GM12878 (cell line): ENCODE data around the gene VGLL4. TPM values are rescaled to one million over a fixed set of nuclear protein-coding genes. Genes with fewer than 3 reads are reported as not detected.

ENCODE experiments used
- ATAC-seq: fragments of 200-7000 bp; cut with Tn5 transposase; 3 replicates; pipeline ENCODE4 v1.9.1; 2020; ENCODE audit warnings: mild to moderate bottlenecking, moderate library complexity
- BruUV-seq: library from RNA; stranded (reverse); fragments of 400-500 nt; replicated peaks from 2 replicates; lab custom pipeline; 2021; lab: Mats Ljungman, UMichigan
- CTCF ChIA-PET: fragments of 300-600 bp; sonication (Branson Sonifier 250); formaldehyde crosslinking; extraction: SDS; loops from one replicate; lab custom pipeline; 2021; ENCODE audit warnings: inconsistent platforms; lab: Yijun Ruan, JAX
- POLR2A ChIA-PET: fragments of 350-600 bp; formaldehyde crosslinking; extraction: SDS; loops from one replicate; lab custom pipeline; 2021; ENCODE audit warnings: inconsistent platforms; lab: Charles Lee
- RAD21 ChIA-PET: fragments of 300-600 bp; sonication (Branson Sonifier 250); formaldehyde crosslinking; loops from one replicate; lab custom pipeline; 2023; ENCODE audit warnings: antibody characterized with exemption; ENCODE audit not compliant: unreplicated experiment; lab: Charles Lee
- SMC1A ChIA-PET: fragments of 300-600 bp; sonication (Branson Sonifier 250); formaldehyde crosslinking; loops from one replicate; lab custom pipeline; 2023; ENCODE audit not compliant: unreplicated experiment, uncharacterized antibody; lab: Charles Lee
- DNase-seq: peaks from one replicate; pipeline ENCODE4 v3.0.0-alpha.2; 2011; ENCODE audit warnings: low read depth, low spot score
- FAIRE-seq: peaks from 3 replicates; lab custom pipeline; 2011; peaks lifted over from hg19 to GRCh38; lab: Jason Lieb, UNC
- H2AFZ ChIP-seq: 2 replicates; pipeline ENCODE4 v1.6.0; 2011; ENCODE audit warnings: low read depth, low read length, control low read depth; ENCODE audit not compliant: control insufficient read depth
- H3K27ac ChIP-seq: 2 replicates; pipeline ENCODE4 v1.5.1; 2011; ENCODE audit warnings: control low read depth; ENCODE audit not compliant: control insufficient read depth, insufficient read depth
- H3K27me3 ChIP-seq, 2 experiments: replicated peaks in 1 of 2; 2 replicates each; pipeline versions ENCODE4 v1.6.0 to v1.6.1; 2011; ENCODE audit warnings: low read length in 1 of 2; ENCODE audit not compliant: control insufficient read depth in 2 of 2, insufficient read depth in 2 of 2
- H3K36me3 ChIP-seq, 2 experiments: 2 replicates each; pipeline ENCODE4 v1.5.1; 2011; ENCODE audit warnings: low read length in 1 of 2; ENCODE audit not compliant: control insufficient read depth in 2 of 2, insufficient read depth in 2 of 2
- H3K4me1 ChIP-seq: 2 replicates; pipeline ENCODE4 v1.6.1; 2011; ENCODE audit warnings: mild to moderate bottlenecking, low read length, moderate library complexity, mixed read lengths; ENCODE audit not compliant: control insufficient read depth, insufficient read depth
- H3K4me2 ChIP-seq: 2 replicates; pipeline ENCODE4 v1.6.0; 2011; ENCODE audit warnings: control low read depth; ENCODE audit not compliant: control insufficient read depth, insufficient read depth
- H3K4me3 ChIP-seq: fragments of 200-600 bp; sonication (generic); 2 replicates; pipeline ENCODE4 v1.5.1; 2016
- H3K79me2 ChIP-seq: 2 replicates; pipeline ENCODE4 v1.6.0; 2011; ENCODE audit warnings: low read length; ENCODE audit not compliant: control insufficient read depth, insufficient read depth
- H3K9ac ChIP-seq: 2 replicates; pipeline ENCODE4 v1.8.0; 2011; ENCODE audit warnings: low read length, control low read depth, mixed read lengths; ENCODE audit not compliant: control insufficient read depth, insufficient read depth
- H3K9me3 ChIP-seq: replicated peaks from 3 replicates; pipeline ENCODE4 v1.5.1; 2011; ENCODE audit warnings: mild to moderate bottlenecking, low read length; ENCODE audit not compliant: control insufficient read depth, insufficient read depth
- H4K20me1 ChIP-seq: 2 replicates; pipeline ENCODE4 v1.6.0; 2011; ENCODE audit not compliant: control insufficient read depth, insufficient read depth
- HCFC1 ChIP-seq: fragments of 150-350 bp; IDR thresholded peaks from 2 replicates; pipeline ENCODE4 v1.6.1; 2014; ENCODE audit warnings: low read length
- MTA2 ChIP-seq: fragments of 450-650 bp; IDR thresholded peaks from 2 replicates; pipeline ENCODE4 v1.6.1; 2016; ENCODE audit warnings: low read depth, mild to moderate bottlenecking, moderate library complexity
- MYC ChIP-seq: IDR thresholded peaks from 2 replicates; pipeline ENCODE4 v1.6.1; 2011; ENCODE audit warnings: mild to moderate bottlenecking, low read length, moderate library complexity, inconsistent platforms; ENCODE audit not compliant: insufficient read depth, insufficient replicate concordance, insufficient read length, severe bottlenecking
- NFYB ChIP-seq: IDR thresholded peaks from 2 replicates; pipeline ENCODE4 v1.6.1; 2011; ENCODE audit warnings: low read depth, mild to moderate bottlenecking, low read length, improper control_type of control experiment, moderate library complexity; ENCODE audit not compliant: insufficient read depth
- ZNF622 ChIP-seq: fragments of 450-650 bp; IDR thresholded peaks from 2 replicates; pipeline ENCODE4 v1.6.1; 2017; ENCODE audit warnings: mild to moderate bottlenecking, inconsistent platforms
- WGBS: methylation state at CpG from one replicate; pipeline ENCODE4 v1.1.6; 2016; ENCODE audit warnings: low lambda C conversion rate; ENCODE audit not compliant: insufficient replicate concordance, insufficient coverage; ENCODE audit errors: missing lambda C conversion rate; 5-methylcytosine and 5-hydroxymethylcytosine counted together
- in situ Hi-C: fragments of 300-500 bp; cut with MboI; formaldehyde crosslinking; loops from 9 replicates; pipeline ENCODE4 v1.14.3; 2018; ENCODE audit warnings: mixed read lengths
- intact Hi-C: fragments of 100-400 bp; cut with micrococcal nuclease; formaldehyde crosslinking; loops from one replicate; pipeline ENCODE4 v1.14.2; 2022; ENCODE audit not compliant: unreplicated experiment
- polyA plus RNA-seq, 11 experiments: library from polyadenylated mRNA; depleted of rRNA in 4 of 11; unstranded in 6 of 11; stranded (reverse) in 5 of 11; fragments of >200 nt; fragmentation: Nextera tagmentation in 4 of 11; fragmentation: Illumina TruSeq in 1 of 11; extraction: Ambion mirVana in 4 of 11; extraction: Trizol in 1 of 11; gene quantifications; 1 replicate in 1 of 11; 2 replicates in 10 of 11; pipeline versions ENCODE4 v1.2.1 to v1.2.3, GENCODE V29; 2011 to 2016; ENCODE audit warnings: inconsistent platforms in 2 of 11, missing spikeins in 2 of 11, low read depth in 1 of 11
- total RNA-seq, 4 experiments: library from RNA; depleted of rRNA in 3 of 4; stranded (reverse); fragments of >200 nt in 3 of 4; fragmentation: Illumina TruSeq in 1 of 4; extraction: Trizol in 1 of 4; gene quantifications; 2 replicates each; pipeline versions ENCODE4 v1.2.1 to v1.2.3, GENCODE V29; 2013 to 2021
- TF ChIP-seq, protein P1 (sequence below): fragments of 450-650 bp; IDR thresholded peaks from 2 replicates; pipeline ENCODE4 v1.6.1; 2017; ENCODE audit warnings: low read depth, mild to moderate bottlenecking, moderate library complexity
- TF ChIP-seq, protein P2 (sequence below): IDR thresholded peaks from 2 replicates; pipeline ENCODE4 v1.6.1; 2012; ENCODE audit warnings: low read length, inconsistent platforms
- TF ChIP-seq, protein P3 (sequence below): fragments of 450-650 bp; IDR thresholded peaks from 2 replicates; pipeline ENCODE4 v1.6.1; 2018; ENCODE audit warnings: mild to moderate bottlenecking, low read depth, moderate library complexity; ENCODE audit not compliant: partially characterized antibody

The VGLL4 gene
- total and polyA plus RNA-seq, 10 of the 15 experiments (the other 5 are each of a cell fraction or from before 2014, with no cell fraction given): 0.44 to 38.1 (median 16.1) TPM

DNA sequence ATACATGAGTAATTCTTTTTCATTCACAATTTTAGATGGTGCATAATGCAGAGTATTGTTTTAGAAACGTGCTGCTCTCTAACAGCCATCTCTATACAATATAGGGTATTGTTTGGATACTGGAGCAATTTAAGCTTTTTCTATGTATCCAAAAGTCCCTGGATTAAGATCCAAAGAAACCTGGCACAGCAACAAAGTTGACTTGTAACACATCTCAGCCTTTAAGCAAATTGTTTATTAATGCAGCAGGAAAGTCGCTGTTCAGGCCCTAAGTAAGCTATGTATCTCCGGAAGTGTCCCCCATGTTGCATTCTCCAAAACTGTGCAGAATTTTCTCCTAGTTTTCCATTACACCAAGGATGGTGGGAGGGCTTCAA lies 7.3 kb downstream of the VGLL4 start (continued):
- TF ChIP-seq, protein P1, sequence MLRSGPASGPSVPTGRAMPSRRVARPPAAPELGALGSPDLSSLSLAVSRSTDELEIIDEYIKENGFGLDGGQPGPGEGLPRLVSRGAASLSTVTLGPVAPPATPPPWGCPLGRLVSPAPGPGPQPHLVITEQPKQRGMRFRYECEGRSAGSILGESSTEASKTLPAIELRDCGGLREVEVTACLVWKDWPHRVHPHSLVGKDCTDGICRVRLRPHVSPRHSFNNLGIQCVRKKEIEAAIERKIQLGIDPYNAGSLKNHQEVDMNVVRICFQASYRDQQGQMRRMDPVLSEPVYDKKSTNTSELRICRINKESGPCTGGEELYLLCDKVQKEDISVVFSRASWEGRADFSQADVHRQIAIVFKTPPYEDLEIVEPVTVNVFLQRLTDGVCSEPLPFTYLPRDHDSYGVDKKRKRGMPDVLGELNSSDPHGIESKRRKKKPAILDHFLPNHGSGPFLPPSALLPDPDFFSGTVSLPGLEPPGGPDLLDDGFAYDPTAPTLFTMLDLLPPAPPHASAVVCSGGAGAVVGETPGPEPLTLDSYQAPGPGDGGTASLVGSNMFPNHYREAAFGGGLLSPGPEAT: no peak
- no peak for TF ChIP-seq HCFC1
- TF ChIP-seq NFYB: no peak
- no peak for TF ChIP-seq MTA2

DNA sequence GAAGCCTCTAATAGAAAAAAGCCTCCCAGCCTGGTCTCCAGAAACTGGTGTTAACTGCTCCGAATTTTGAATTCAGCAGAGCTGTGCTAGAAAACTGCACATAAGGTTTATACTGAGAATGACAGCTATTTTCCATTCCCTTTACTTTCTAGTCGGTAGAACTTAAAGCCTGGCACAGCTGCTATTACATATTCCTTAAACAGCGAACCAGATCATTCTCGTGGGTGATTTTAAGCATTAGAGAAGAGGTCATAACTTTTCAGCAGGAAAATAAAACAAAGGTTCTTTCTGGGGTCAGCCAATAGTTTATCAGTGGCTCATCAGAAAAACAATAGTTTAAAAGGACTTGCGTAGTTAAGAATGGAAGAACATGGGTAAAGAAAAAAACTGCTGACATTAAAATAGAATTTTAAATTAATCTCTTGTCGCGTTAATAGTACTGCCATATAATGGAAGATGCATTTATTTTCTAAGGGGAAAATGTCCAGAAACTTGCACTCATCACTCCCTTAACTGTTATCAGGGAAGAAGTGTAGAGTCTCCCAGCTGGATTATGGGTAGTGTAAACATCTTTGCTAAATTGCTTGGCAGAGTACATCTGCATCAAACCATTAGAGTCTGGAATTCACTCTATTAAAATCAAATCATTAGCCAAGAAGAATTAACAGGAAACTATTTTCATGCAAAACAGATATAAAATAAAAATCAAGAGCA lies 7.9 kb downstream of the VGLL4 start:
- Histone ChIP-seq H3K4me3 (no peak overlapping the region), H3K4me1 (peaks cover 6% of the 10 kb centered on the region), H3K36me3 (peaks cover 0 to 7% of the 10 kb centered on the region in 2 experiments; a peak in 1 of 4 replicates), H2AFZ (no peak overlapping the region), H3K9ac (no peak overlapping the region), H3K9me3 (no peaks in the 10 kb centered on the region; the same call in 2 of the 3 replicates), H3K27ac (no peak overlapping the region), H4K20me1 (peaks cover 12% of the 10 kb centered on the region; the same call in 1 of the 2 replicates), H3K27me3 (no peaks in the 10 kb centered on the region), H3K79me2 (peaks cover 96% of the 10 kb centered on the region), H3K4me2 (no peak overlapping the region)
- in situ Hi-C loops (no loop called here), intact Hi-C loops (no loop called here)
- DNase-seq (no peak), FAIRE-seq (no peak), ATAC-seq (no peak)
- SMC1A ChIA-PET: interaction anchor here (1.4 to 2.5 kb wide), 4 partner anchors 9 to 257 kb away, joined by 3 to 13 read pairs (median 4); no protein-coding TSS in a partner anchor
- BruUV-seq: no TSS peak
- WGBS: 96% methylated on average over 7 of the region's 7 CpGs
- POLR2A ChIA-PET: interaction anchor here (1.7 to 4.0 kb wide), 2 partner anchors 10 to 34 kb away, joined by 7 to 16 read pairs; no protein-coding TSS in a partner anchor
- CTCF ChIA-PET: interaction anchor here (1.2 to 1.4 kb wide), 2 partner anchors 9 to 257 kb away, joined by 3 to 4 read pairs; no protein-coding TSS in a partner anchor
- RAD21 ChIA-PET: interaction anchor here (1.7 to 2.0 kb wide), 2 partner anchors 10 to 256 kb away, joined by 5 to 7 read pairs; no protein-coding TSS in a partner anchor
- TF ChIP-seq MYC (no peak), ZNF622 (no peak)
- TF ChIP-seq, protein P2, sequence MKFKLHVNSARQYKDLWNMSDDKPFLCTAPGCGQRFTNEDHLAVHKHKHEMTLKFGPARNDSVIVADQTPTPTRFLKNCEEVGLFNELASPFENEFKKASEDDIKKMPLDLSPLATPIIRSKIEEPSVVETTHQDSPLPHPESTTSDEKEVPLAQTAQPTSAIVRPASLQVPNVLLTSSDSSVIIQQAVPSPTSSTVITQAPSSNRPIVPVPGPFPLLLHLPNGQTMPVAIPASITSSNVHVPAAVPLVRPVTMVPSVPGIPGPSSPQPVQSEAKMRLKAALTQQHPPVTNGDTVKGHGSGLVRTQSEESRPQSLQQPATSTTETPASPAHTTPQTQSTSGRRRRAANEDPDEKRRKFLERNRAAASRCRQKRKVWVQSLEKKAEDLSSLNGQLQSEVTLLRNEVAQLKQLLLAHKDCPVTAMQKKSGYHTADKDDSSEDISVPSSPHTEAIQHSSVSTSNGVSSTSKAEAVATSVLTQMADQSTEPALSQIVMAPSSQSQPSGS: no peak
- TF ChIP-seq, protein P3, sequence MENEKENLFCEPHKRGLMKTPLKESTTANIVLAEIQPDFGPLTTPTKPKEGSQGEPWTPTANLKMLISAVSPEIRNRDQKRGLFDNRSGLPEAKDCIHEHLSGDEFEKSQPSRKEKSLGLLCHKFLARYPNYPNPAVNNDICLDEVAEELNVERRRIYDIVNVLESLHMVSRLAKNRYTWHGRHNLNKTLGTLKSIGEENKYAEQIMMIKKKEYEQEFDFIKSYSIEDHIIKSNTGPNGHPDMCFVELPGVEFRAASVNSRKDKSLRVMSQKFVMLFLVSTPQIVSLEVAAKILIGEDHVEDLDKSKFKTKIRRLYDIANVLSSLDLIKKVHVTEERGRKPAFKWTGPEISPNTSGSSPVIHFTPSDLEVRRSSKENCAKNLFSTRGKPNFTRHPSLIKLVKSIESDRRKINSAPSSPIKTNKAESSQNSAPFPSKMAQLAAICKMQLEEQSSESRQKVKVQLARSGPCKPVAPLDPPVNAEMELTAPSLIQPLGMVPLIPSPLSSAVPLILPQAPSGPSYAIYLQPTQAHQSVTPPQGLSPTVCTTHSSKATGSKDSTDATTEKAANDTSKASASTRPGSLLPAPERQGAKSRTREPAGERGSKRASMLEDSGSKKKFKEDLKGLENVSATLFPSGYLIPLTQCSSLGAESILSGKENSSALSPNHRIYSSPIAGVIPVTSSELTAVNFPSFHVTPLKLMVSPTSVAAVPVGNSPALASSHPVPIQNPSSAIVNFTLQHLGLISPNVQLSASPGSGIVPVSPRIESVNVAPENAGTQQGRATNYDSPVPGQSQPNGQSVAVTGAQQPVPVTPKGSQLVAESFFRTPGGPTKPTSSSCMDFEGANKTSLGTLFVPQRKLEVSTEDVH: no peak
